HepG2 (cell line): ENCODE results near the gene HAGHL. TPM values are rescaled to one million over a fixed set of nuclear protein-coding genes. Genes with fewer than 3 reads are reported as not detected.

ENCODE experiments used
- ATF3 ChIP-seq: sonication (generic); formaldehyde crosslinking; IDR thresholded peaks from 2 replicates; pipeline ENCODE4 v1.4.0; 2020; ENCODE audit warnings: missing genetic modification reagents
- BCL3 ChIP-seq: sonication (generic); formaldehyde crosslinking; IDR thresholded peaks from 2 replicates; pipeline ENCODE4 v1.5.1; 2020; ENCODE audit warnings: mild to moderate bottlenecking, missing genetic modification reagents, moderate library complexity
- CSRNP2 ChIP-seq: sonication (generic); formaldehyde crosslinking; conservative IDR thresholded peaks from 2 replicates; pipeline ENCODE4 v1.8.0; 2022; ENCODE audit warnings: low read depth, missing genetic modification reagents
- DNMT1 ChIP-seq: sonication (generic); formaldehyde crosslinking; IDR thresholded peaks from 2 replicates; pipeline ENCODE4 v1.5.1; 2020; ENCODE audit warnings: mild to moderate bottlenecking, missing genetic modification reagents
- ELF3 ChIP-seq: IDR thresholded peaks from 2 replicates; pipeline ENCODE4 v1.6.1; 2016; ENCODE audit warnings: missing genetic modification reagents, missing compliant biosample characterization
- EP300 ChIP-seq, 3 experiments: sonication (generic) in 1 of 3; formaldehyde crosslinking in 1 of 3; IDR thresholded peaks; 2 replicates each; pipeline versions ENCODE4 v1.5.1 to v1.6.1; 2011 to 2020; ENCODE audit warnings: low read depth in 2 of 3, low read length in 2 of 3, borderline replicate concordance in 1 of 3, improper control_type of control experiment in 1 of 3, mild to moderate bottlenecking in 1 of 3, missing genetic modification reagents in 1 of 3, moderate library complexity in 1 of 3
- HMGXB3 ChIP-seq: sonication (generic); formaldehyde crosslinking; IDR thresholded peaks from 2 replicates; pipeline ENCODE4 v1.4.0; 2020; ENCODE audit warnings: missing genetic modification reagents, borderline replicate concordance
- HNRNPUL1 ChIP-seq: fragments of 200-400 bp; formaldehyde crosslinking; IDR thresholded peaks from 2 replicates; pipeline ENCODE4 v1.6.1; 2017; ENCODE audit warnings: low read depth, mild to moderate bottlenecking, low read length, moderate library complexity
- IRX3 ChIP-seq: sonication (generic); formaldehyde crosslinking; IDR thresholded peaks from 2 replicates; pipeline ENCODE4 v1.8.1; 2023; ENCODE audit warnings: mild to moderate bottlenecking, low read depth, missing genetic modification reagents, borderline replicate concordance
- RELA ChIP-seq: sonication (generic); formaldehyde crosslinking; IDR thresholded peaks from 2 replicates; pipeline ENCODE4 v1.4.0; 2020; ENCODE audit warnings: missing genetic modification reagents
- SAFB2 ChIP-seq: sonication (generic); formaldehyde crosslinking; IDR thresholded peaks from 2 replicates; pipeline ENCODE4 v1.5.1; 2020; ENCODE audit warnings: missing genetic modification reagents, low read depth, mild to moderate bottlenecking, borderline replicate concordance
- SALL1 ChIP-seq: sonication (generic); formaldehyde crosslinking; IDR thresholded peaks from 2 replicates; pipeline ENCODE4 v1.8.0; 2022; ENCODE audit warnings: mild to moderate bottlenecking, missing genetic modification reagents
- SNRNP70 ChIP-seq: fragments of 200-400 bp; formaldehyde crosslinking; IDR thresholded peaks from 2 replicates; pipeline ENCODE4 v1.6.1; 2017; ENCODE audit warnings: mild to moderate bottlenecking, low read depth, low read length, moderate library complexity
- SOX5 ChIP-seq: IDR thresholded peaks from 2 replicates; pipeline ENCODE4 v1.6.1; 2016; ENCODE audit warnings: borderline replicate concordance
- SRSF4 ChIP-seq: fragments of 200-400 bp; formaldehyde crosslinking; IDR thresholded peaks from one replicate; pipeline ENCODE4 v1.6.1; 2018; ENCODE audit warnings: mild to moderate bottlenecking, low read depth, low read length, moderate library complexity; ENCODE audit not compliant: poor library complexity, severe bottlenecking
- ZBTB43 ChIP-seq: sonication (generic); formaldehyde crosslinking; conservative IDR thresholded peaks from 2 replicates; pipeline ENCODE4 v1.4.0; 2020; ENCODE audit warnings: missing genetic modification reagents
- ZFX ChIP-seq: sonication (generic); formaldehyde crosslinking; IDR thresholded peaks from 2 replicates; pipeline ENCODE4 v1.4.0; 2020; ENCODE audit warnings: mild to moderate bottlenecking, low read depth, missing genetic modification reagents, moderate library complexity
- ZNF331 ChIP-seq: sonication (generic); formaldehyde crosslinking; IDR thresholded peaks from 2 replicates; pipeline ENCODE4 v1.4.0; 2020; ENCODE audit warnings: missing genetic modification reagents
- ZNF546 ChIP-seq: sonication (generic); formaldehyde crosslinking; conservative IDR thresholded peaks from 2 replicates; pipeline ENCODE4 v1.8.1; 2023; ENCODE audit warnings: mild to moderate bottlenecking, missing genetic modification reagents
- polyA plus RNA-seq, 8 experiments: library from polyadenylated mRNA; depleted of rRNA in 3 of 8; stranded (reverse) in 7 of 8; unstranded in 1 of 8; fragments of >200 nt; fragmentation: Illumina TruSeq in 4 of 8; extraction: Trizol in 4 of 8; gene quantifications; 2 replicates each; pipeline versions ENCODE4 v1.2.1 to v1.2.3, GENCODE V29; 2011 to 2016; ENCODE audit warnings: low read depth in 4 of 8, missing spikeins in 1 of 8, mixed read lengths in 1 of 8; ENCODE audit not compliant: insufficient read depth in 1 of 8
- total RNA-seq, 5 experiments: library from RNA; depleted of rRNA; stranded (reverse); fragments of >200 nt; fragmentation: Illumina TruSeq; extraction: Trizol; gene quantifications; 2 replicates each; pipeline ENCODE4 v1.2.3, GENCODE V29; 2016; ENCODE audit warnings: low read depth in 1 of 5

The HAGHL gene
- total and polyA plus RNA-seq, 2 of the 13 experiments (the other 11 are each of a cell fraction or from before 2014, with no cell fraction given), result 3.4 to 8.4 TPM

- peak; percentile 29; the same call in 1 of the 2 replicates for TF ChIP-seq ZNF546 (CRISPR knock-in tag)
- peak; percentile 65 for TF ChIP-seq SALL1 (CRISPR knock-in tag)
- peak; percentile 91 for TF ChIP-seq ZFX
- no peak for TF ChIP-seq HNRNPUL1
- peak; percentile 68; the same call in 1 of the 2 replicates for TF ChIP-seq SAFB2
- TF ChIP-seq SNRNP70, result no peak
- TF ChIP-seq CSRNP2 (CRISPR knock-in tag), result 0 out of 2 replicates have a peak, but pooled peaks have one; percentile 44
- TF ChIP-seq EP300 (IDR thresholded peaks at IDR 0.05; ENCODE audit: low read depth in 2 of 2, low read length in 2 of 2), result 0 out of 4 replicates have a peak, but pooled peaks of 1 of the 2 experiments have one; percentile 11
- no peak; the same call in 1 of the 2 replicates for TF ChIP-seq EP300 (CRISPR knock-in tag; IDR thresholded peaks at IDR 0.05; ENCODE audit: borderline replicate concordance)
- TF ChIP-seq ELF3 (CRISPR knock-in tag), result peak; percentile 46
- TF ChIP-seq ATF3, result peak; percentile 88
- peak; percentile 61; the same call in 1 of the 2 replicates for TF ChIP-seq HMGXB3 (CRISPR knock-in tag)
- peak; percentile 89; the same call in 1 of the 2 replicates for TF ChIP-seq BCL3 (CRISPR knock-in tag)
- TF ChIP-seq SOX5, result peak; percentile 26; the same call in 1 of the 2 replicates
- TF ChIP-seq RELA, result peak; percentile 66; the same call in 1 of the 2 replicates
- TF ChIP-seq ZNF331 (CRISPR knock-in tag), result peak; percentile 88
- TF ChIP-seq ZBTB43, result no peak
- TF ChIP-seq DNMT1 (CRISPR knock-in tag), result peak; percentile 46; the same call in 1 of the 2 replicates
- TF ChIP-seq SRSF4, result no peak
- TF ChIP-seq IRX3 (CRISPR knock-in tag), result no peak
These were observed 14.0 kb downstream of the HAGHL start, which contains the start of gene CIAO3 (continued) for GRCh38 chr16:740764-741505.
